COR-L47 (cell line): ENCODE measurements around the gene NAT16.
A peak's percentile ranks its signal among the peaks of the same experiment; 100 is the strongest.

Source experiments
- DNase-seq: peaks from one replicate; lab custom pipeline; 2025; lab: John Stamatoyannopoulos, UW

NAT16 gene

GRCh38 chr7:101170617-101171441 is 9.3 kb downstream of the NAT16 start:
- no peak for DNase-seq

GRCh38 chr7:101169838-101170551 is 10.1 kb downstream of the NAT16 start:
- peak; percentile 58 for DNase-seq

- no peak for DNase-seq
Measured at GRCh38 chr7:101169110-101169837, 10.8 kb downstream of the NAT16 start.

- DNase-seq = no peak
Measured at GRCh38 chr7:101168412-101169049, 11.6 kb downstream of the NAT16 start.

DNA sequence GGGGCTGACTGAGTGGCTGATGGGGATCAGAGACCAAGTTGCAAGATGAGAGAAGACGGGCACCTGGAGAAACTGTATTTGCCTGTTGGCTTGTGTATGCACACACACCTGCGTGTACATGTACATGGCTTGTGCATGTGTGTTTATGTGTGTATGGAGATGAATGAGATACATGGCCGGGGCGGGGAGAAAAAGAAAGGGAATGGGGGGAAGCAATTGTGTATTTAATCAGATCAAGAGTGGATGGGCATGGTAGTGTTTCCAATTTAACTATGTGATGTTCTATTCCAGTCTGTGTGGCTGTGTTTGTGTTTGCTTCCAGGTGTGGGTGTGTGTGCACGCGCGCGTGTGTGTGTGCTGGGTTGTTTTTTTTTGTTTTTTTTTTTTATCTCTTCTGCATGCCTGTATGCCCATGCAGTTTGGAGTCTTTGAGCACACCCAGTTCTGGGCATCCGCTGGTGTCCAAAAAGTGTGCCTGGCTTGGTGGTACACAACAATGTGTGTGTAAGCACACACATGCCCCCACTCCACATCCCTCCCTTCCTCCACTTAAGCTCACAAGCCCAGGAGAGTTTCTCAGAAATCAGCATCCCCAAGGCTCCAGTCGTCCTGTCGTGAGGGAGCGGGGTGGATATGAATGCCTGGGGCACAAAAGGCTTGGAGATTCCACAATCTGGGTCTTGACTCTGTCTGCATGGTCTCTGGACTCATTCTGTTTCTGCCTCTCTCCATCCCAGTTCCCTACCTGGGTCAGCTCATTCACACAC is 12.3 kb downstream of the NAT16 start:
- no peak for DNase-seq

GRCh38 chr7:101166909-101167644 is 13.0 kb downstream of the NAT16 start:
- DNase-seq = peak; percentile 13

GRCh38 chr7:101166648-101166908 is 13.5 kb downstream of the NAT16 start:
- DNase-seq = no peak

- no peak for DNase-seq
Measured at GRCh38 chr7:101165958-101166647, 14.0 kb downstream of the NAT16 start.

- DNase-seq = peak; percentile 88
Measured at GRCh38 chr7:101165075-101165957, 14.8 kb downstream of the NAT16 start, which contains the start of gene VGF. TSS of gene VGF (minus strand) at chr7:101165569. CDS start at chr7:101164843, 726 bp downstream.

- peak; percentile 41 for DNase-seq
Measured at GRCh38 chr7:101164071-101164840, 15.8 kb downstream of the NAT16 start.

DNA sequence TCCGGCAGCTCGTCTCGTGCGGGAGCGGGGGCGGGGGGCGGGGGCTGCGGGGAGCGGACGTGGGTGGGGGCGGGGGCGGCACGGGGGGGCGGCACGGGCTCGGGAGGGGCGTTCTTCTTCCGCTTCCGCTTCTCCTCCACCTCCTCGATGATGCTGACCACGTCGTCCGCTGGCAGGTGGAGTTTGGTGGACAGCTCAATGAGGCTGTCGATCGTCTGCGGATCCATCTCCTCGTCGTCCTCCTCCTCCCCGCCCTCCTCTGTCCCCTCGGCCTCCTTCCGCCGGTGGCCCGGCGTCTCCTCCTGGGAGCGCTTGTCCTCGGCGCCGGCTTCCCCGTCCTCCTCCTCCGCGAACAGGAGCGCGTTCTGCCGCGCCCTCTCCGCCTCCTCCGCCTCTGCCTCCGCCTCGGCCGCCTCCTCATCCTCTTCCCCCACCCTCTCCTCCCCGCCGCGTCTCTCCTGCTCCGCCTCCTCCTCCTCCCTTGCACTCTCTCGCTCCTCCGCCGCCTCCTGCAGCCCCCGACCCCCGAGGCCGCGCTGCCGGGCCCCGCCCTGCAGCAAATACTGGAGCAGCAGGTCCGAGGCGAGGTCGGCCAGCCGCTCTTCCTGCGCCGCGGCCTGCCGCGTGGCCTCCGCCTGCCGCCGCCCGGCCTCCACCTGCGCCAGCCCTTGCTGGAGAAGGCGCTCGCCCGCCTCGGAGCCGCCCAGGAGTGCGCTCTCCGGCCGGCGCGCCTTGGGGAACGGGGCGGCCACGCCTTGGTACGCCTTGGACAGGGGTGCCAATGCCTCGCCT is 16.6 kb downstream of the NAT16 start:
- peak; percentile 77 for DNase-seq

DNA sequence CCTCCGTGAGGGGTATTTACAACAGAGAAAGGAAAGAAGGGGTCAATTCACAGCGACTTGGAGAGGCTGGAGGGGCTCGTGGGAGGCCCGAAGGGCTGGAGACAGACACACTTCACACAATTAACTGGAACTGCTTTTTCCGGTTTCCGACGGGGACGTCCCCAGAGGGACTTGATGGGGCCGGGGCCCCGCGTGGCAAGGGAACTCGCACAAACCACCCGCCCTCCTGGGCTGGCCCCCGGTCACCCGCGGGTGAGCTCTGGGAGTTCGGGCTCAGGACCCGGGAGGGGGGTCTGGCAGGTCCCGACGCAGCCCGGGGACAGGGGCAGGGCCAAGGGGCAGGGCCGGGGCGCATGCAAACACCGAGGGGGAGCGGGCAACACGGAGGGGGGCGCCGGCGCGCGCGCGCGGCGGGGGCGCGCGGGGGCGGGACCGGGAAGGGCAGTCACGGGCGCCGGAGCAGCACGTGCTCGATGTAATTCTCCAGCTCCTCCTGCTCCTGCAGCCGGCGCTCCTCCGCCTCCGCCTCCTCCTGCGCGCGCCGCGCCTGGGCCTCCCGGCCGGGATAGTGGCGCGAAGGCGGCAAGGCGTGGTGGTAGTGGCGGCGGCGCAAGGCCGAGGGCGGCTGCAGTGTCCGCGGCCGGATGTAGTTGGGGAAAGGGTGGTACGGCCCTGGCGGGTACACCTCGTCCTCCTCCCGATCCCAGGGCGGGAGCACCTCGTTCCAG is 17.4 kb downstream of the NAT16 start:
- peak; percentile 76 for DNase-seq

DNA sequence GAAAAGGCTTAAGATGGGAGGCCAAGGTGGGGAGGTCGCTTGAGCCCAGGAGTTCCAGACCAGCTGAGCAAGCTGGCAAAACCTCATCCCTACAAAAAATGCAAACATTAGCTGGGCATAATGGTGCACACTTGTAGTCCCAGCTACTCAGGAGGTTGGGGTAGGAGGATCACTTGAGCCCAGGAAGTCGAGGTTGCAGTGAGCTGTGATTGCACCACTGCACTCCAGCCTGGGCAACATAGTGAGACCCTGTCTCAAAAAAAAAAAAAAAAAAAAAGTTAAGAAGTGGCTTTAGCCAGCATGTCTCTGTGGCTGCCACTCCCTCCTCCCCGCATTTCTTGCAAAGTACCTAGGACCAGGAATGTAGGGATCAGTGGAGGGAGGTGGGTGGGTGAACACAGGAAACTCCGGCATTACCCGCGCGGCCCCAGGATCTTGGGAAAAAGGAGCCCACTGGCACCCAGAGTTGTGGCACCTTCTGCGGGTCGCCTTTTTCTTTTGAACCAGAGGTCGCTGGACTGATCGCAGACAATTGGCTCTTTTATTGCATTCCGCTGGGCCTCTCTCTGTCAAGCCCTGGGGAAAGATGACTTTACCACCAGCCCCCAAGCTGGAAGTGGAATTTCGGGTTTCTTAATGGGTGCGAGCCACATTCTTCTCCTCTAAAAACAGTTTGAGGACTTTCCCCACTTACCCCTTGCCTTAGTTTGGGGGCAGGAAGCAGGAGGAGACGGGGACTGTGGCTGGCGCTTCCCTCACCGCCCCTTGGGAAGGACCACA is 18.2 kb downstream of the NAT16 start:
- DNase-seq = no peak

DNA sequence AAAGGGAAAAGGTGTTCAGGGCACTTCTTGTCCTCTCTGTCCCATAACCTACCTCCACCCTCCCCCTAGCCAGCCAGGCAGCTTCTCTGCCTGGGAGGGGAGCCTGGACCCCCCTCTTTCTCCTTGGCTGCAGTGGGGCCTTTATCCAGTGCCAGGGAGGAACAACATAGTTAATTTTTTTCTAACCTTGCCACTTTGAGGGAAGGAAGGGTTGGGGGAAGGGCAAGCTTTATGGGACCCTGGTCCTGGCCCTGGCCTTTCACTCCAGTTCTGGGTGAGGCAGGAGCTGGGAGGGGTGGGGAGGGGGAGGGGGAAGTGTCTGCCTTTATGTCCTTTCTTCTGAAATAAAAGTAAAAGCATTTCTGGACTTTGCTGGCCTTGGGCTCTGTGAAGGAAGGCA is 19.2 kb downstream of the NAT16 start:
- no peak for DNase-seq

GRCh38 chr7:101159696-101160674 is 20.1 kb downstream of the NAT16 start:
- DNase-seq = no peak
